GM19328 (cell line): ENCODE results near the gene RANBP17.
"Not testable (repeated sequence)": the region's sequence is repeated elsewhere in the genome, so short reads cannot be mapped to it uniquely, and the experiment has no call there.

Experiments used
- ATAC-seq: cut with Tn5 transposase; IDR thresholded peaks from one replicate; pipeline ENCODE4 v1.9.1; 2021; ENCODE audit warnings: mild to moderate bottlenecking, moderate library complexity; ENCODE audit not compliant: unreplicated experiment

RANBP17 gene

GRCh38 chr5:170861917-170862766 is at the start of gene RANBP17:
Gene RANBP17, plus strand, starts transcription at chr5:170862018.
- ATAC-seq, result no peak

- no peak for ATAC-seq
These were observed 48.6 kb upstream of the RANBP17 start for GRCh38 chr5:170813231-170813630.

DNA sequence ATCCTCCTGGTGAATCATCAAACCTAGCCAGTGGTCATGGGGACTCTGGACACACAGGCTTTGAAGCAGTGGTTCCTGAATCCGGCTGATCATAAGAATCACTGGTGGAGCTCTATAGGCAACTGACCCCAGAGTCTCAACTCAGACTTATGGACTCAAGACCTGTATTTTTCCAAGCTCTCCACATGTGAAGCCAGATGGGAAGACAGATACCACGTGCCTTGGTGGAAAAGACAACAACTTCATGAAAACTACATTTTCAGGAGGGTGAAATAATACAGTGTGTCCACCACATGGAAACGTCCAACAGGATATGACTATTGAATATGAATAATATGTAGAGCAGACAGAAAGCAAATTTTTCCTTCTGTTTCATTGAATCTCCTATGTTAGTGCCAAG is 44.6 kb upstream of the RANBP17 start:
- no peak for ATAC-seq

DNA sequence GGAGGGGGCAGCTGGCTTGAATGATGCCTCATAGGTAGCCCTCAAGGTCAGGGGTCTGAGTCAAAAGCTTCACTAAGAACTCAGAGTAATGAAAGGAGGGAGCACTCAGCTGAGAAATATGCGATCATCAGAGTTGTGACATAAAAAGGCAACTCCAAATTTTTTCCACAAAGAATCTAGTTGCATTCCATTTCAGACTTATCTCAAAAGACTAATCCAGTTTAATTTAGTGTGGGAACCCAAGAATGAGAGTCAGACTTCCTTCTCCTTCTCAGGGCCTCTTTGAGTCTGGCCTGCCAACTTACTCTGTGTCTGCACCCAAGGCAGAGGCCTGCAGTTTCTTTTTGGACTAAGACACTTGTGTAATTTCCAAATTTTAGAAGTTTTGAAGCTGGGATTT is 43.6 kb upstream of the RANBP17 start:
- ATAC-seq, result no peak

DNA sequence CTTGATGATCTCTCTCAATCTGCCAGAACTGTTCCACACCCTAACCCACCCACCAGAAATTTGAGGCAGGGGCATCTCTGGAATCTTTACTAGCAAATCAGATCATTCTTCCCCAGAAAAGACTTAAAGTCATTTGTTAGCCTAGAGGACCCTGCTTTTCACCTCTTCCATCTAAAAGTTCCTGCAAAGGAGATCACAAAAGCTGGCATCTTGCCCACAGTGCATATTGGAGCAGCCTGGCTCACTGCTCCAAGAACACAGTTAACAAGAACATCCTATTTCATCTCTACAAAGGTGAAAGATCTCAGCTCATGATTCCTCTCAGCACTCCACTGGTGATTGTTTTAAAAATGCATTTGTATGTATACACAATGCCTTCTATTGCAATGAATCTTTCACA is 42.0 kb upstream of the RANBP17 start:
- ATAC-seq, result no peak

- no peak for ATAC-seq
These were observed 40.5 kb upstream of the RANBP17 start for GRCh38 chr5:170821257-170821800.

DNA sequence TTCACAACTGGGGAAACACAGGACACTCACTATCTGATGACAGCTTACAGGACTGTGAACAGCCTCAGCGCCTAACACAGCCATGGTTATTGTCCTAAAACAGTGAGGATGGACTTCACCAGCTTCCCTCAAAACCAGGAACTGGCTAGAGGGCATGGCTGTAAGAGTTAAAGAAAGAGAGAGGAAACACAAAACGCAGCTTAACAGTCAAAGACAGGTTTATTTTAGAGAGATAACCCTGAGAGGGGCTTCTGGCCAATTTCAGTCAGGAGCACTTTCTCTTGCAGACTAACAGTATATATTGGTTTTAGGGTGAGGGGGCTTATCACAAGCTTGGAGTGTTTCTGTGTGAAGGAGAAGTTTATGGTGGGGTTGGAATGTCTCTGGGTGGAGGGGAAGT is 35.7 kb upstream of the RANBP17 start:
- ATAC-seq, result no peak

DNA sequence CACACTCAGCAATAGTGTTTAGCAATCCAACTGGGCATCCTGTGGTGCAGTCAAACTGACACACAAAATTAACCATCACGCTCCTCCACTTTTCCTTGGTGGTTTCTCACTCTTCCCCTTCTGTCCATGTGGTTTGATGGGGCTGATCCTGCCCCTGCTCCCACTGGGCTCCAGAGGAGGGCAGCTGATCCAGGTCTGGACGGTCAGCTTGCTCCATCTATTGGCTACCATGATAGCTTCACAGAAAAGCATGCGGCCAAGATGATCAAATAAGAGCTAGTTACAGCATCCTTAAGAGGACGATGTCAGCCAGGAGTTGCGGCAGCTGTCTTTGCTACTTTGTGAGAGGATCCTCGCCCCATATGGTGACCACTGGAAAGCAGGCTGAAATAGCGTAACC is 29.6 kb upstream of the RANBP17 start:
- ATAC-seq, result no peak

DNA sequence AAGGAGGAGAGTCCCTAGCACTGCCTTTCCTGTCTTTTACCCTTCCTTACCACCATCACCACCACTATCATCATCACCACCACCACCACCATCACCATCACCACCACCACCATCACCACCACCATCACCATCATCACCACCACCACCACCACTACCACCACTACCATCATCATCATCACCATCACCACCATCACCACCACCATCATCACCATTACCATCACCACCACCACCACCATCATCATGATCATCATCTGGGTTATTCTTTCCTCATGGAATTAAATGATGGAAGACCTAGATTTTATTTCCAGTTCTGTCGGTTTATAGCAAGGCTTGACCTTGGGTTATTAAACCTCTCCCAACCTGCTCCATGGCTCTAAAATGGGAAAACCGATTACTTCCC is 27.8 kb upstream of the RANBP17 start:
- ATAC-seq, result not testable (repeated sequence)

- ATAC-seq, result no peak
These were observed 25.6 kb upstream of the RANBP17 start for GRCh38 chr5:170836226-170836625.

GRCh38 chr5:170843870-170844269 is 17.9 kb upstream of the RANBP17 start:
- no peak for ATAC-seq

- no peak for ATAC-seq
These were observed 17.2 kb upstream of the RANBP17 start for GRCh38 chr5:170844651-170845050.

DNA sequence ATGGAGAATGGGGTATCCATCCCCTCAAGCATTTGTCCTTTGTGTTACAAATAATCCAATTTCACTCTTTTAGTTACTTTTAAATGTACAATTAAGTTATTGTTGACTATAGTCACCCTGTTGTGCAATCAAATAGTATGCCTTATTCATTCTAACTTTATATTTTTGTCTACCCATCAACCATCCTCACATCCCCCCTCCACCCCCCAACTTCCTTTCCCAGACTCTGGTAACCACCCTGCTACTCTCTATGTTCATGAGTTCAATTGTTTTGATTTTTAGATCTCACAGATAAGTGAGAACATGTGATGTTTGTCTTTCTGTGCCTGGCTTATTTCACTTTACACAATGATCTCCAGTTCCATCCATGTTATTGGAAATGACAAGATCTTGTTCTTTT is 15.4 kb upstream of the RANBP17 start:
- no peak for ATAC-seq

- ATAC-seq, result no peak
These were observed 15.0 kb upstream of the RANBP17 start for GRCh38 chr5:170846846-170847245.

DNA sequence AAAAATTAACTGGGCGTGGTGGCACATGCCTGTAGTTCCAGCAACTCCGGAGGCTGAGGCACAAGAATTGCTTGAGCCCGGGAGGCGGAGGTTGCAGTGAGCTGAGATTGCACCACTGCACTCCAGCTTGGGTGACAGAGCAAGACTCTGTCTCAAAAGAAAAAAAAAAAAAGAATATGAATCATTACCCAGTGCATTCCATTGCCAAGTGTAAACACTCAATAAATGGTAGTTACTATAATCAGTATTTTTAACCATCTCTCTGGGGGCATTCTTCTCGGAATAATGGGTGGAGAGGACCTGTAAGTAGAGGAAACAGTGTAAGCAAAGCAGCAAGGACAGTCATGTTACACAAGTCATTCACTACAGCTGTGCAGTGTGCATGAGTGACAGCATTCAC is 13.8 kb upstream of the RANBP17 start:
- no peak for ATAC-seq

GRCh38 chr5:170849374-170849773 is 12.4 kb upstream of the RANBP17 start:
- ATAC-seq, result no peak

- no peak for ATAC-seq
These were observed 7.3 kb upstream of the RANBP17 start for GRCh38 chr5:170854566-170854965.

DNA sequence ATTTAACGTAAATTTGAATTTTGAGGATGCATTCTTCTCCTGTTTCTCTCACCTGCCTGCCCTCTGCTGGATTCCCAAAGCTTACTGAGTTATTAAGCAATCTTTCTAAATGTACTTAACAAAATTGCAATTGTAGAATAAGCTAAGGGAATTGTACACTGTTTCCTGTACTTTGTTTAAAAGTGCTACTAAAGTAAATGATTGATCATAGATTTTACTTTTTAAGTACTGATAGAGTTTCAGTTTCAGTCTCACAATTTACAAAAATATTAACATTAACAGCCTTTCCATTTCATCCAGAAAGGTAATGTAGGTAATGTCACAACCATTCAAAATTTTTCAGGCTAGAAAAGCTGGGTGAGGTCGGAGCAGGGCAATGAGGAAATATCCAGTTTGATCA is 4.8 kb upstream of the RANBP17 start:
- no peak for ATAC-seq

DNA sequence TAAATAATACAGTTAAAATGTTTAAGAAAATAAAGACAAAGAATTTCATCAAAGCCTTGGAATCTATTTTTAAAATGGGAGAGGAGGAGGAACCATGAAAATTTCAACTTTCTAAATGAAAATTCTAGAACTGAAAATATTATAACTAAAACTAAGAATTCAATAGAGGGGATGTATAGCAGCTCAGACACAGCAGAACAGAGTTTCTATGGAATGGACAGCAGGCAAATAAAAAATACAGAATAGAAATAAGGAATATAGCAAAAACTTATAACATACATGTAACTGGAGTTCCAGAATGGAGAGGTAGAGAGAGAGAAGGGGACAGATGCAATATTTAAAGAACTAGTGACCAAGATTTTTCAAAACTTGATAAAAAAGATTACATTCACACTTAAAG is 1.4 kb upstream of the RANBP17 start:
- no peak for ATAC-seq

DNA sequence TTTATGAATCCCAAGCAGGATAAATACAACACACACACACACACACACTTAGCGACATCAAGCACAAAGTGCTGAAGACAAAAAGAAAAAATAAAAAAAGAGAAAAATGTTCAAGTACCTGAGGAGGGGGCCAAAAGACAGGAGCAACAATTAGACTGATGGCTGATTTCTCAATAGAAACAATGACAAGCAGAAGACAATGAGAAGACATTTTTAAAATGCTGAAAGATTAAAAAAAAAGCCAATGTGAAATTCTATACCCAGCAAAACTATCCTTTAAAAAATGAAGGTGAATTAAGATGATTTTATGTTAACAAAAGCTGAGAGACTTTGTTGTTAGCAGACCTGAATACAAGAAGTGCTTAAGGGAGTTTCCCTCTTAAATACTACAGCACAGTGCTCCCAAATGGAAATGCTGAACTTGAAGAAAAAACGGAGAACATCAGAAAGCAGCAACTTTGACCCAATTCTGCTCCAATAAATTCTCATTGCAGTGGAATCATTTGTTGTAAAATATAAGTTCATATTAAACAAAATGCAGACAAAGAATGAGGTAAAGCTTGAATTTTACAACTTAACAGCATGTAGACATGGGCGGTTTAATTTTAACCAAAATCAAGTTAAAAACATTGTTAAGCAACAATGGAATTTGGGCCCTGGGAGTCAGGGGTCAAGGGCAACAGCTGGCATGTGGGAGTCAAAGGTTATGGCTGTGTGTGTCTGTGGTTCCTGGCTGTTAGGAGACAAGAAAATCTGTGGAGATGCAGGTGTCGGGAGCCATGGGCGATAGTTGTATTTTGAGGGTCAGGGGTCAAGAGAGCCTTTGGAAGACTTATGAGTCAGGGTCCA is 776 bp upstream of the RANBP17 start:
- no peak for ATAC-seq

GRCh38 chr5:170861667-170861916 is 226 bp upstream of the RANBP17 start:
- no peak for ATAC-seq

GRCh38 chr5:170863646-170864045 is 1.8 kb downstream of the RANBP17 start:
- ATAC-seq, result no peak
